ENCODE results near the gene MYOT.

DNA sequence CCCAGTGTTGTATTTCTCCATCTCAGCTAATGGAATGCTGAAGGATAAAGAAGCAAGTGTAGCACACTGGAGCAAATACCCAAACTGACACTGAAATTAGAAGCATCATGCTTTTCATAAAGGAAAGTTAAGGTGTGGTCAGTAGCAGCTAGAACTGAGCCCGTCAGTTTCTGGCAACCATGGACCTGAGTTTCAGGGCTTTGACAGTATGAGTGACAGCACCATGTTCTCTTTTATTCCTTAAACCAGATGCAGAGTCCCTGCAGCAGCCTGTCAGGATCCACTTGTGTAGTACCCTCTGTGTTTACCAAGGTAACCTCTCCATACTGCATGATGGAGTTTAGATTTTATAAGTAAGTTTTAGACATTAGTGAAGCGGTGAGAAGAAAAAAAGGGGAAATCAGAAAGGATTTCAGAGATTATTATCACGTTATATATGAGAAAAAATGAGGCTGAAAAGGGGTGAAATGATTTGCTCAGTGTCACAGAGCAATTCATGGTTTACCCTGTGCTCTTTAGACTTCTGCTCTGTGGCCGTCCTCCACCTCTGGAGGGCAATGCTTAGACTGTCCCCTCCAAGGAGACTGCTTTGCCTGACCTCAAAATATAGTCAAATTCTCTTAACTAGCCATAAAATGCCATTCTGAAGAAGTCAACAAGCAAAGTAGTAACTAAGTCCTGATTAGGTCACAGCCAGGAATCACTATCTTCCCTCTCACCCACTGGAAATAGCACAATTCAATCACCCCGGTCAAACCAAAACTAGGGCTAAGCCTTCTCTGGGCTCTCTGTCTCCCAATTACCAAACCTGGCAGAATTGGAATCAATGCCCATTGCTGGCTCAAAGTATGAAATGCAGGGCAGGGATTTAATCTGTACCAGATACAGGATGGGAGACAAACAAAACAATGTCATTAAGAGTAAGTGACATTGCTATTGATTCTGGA, 10.5 kb upstream of the MYOT start:
- TF ChIP-seq, protein P1, sequence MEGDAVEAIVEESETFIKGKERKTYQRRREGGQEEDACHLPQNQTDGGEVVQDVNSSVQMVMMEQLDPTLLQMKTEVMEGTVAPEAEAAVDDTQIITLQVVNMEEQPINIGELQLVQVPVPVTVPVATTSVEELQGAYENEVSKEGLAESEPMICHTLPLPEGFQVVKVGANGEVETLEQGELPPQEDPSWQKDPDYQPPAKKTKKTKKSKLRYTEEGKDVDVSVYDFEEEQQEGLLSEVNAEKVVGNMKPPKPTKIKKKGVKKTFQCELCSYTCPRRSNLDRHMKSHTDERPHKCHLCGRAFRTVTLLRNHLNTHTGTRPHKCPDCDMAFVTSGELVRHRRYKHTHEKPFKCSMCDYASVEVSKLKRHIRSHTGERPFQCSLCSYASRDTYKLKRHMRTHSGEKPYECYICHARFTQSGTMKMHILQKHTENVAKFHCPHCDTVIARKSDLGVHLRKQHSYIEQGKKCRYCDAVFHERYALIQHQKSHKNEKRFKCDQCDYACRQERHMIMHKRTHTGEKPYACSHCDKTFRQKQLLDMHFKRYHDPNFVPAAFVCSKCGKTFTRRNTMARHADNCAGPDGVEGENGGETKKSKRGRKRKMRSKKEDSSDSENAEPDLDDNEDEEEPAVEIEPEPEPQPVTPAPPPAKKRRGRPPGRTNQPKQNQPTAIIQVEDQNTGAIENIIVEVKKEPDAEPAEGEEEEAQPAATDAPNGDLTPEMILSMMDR (IDR thresholded peaks at IDR 0.05; ENCODE audit: insufficient read depth, low read length) = no peak
- TF ChIP-seq SPI1 (IDR thresholded peaks at IDR 0.05; ENCODE audit: borderline replicate concordance, low read depth) (no peak), POLR2AphosphoS5 (IDR thresholded peaks at IDR 0.05; ENCODE audit: low read depth) (no peak), GABPA (IDR thresholded peaks at IDR 0.05; ENCODE audit: low read depth) (no peak)
- TF ChIP-seq, protein P2, sequence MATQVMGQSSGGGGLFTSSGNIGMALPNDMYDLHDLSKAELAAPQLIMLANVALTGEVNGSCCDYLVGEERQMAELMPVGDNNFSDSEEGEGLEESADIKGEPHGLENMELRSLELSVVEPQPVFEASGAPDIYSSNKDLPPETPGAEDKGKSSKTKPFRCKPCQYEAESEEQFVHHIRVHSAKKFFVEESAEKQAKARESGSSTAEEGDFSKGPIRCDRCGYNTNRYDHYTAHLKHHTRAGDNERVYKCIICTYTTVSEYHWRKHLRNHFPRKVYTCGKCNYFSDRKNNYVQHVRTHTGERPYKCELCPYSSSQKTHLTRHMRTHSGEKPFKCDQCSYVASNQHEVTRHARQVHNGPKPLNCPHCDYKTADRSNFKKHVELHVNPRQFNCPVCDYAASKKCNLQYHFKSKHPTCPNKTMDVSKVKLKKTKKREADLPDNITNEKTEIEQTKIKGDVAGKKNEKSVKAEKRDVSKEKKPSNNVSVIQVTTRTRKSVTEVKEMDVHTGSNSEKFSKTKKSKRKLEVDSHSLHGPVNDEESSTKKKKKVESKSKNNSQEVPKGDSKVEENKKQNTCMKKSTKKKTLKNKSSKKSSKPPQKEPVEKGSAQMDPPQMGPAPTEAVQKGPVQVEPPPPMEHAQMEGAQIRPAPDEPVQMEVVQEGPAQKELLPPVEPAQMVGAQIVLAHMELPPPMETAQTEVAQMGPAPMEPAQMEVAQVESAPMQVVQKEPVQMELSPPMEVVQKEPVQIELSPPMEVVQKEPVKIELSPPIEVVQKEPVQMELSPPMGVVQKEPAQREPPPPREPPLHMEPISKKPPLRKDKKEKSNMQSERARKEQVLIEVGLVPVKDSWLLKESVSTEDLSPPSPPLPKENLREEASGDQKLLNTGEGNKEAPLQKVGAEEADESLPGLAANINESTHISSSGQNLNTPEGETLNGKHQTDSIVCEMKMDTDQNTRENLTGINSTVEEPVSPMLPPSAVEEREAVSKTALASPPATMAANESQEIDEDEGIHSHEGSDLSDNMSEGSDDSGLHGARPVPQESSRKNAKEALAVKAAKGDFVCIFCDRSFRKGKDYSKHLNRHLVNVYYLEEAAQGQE (IDR thresholded peaks at IDR 0.05; ENCODE audit: insufficient replicate concordance, low read depth) = no peak

Data from HL-60 (cell line).